Stimulated activated CD8-positive, alpha-beta memory T cell treated with anti-CD3 and anti-CD28 coated beads, Interleukin-12 subunit alpha, Interleukin-12 subunit beta, amount 100 ng/mL, for 24 hours (primary cell): ENCODE measurements around the gene AP4S1.
"Not testable (repeated sequence)": the region's sequence is repeated elsewhere in the genome, so short reads cannot be mapped to it uniquely, and the experiment has no call there.

ENCODE experiments used
- DNase-seq: peaks from one replicate; pipeline ENCODE4 v3.0.0-alpha.2; 2020; ENCODE audit errors: extremely low read depth

The AP4S1 gene

DNA sequence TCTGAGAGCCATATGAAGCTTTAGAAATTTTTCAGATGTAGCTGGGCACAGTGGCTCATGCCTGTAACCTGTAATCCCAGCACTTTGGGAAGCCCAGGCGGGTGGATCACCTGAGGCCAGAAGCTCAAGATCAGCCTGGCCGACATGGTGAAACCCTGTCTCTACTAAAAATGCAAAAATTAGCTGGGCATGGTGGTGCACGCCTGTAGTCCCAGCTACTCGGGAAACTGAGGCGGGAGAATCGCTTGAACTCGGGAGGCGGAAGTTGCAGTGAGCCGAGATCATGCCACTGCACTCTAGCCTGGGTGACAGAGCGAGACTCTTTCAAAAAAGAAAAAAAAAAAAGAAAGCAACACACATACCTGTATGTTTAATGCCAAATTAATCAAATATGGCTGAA, 17.4 kb downstream of the AP4S1 start:
- not testable (repeated sequence) for DNase-seq

DNA sequence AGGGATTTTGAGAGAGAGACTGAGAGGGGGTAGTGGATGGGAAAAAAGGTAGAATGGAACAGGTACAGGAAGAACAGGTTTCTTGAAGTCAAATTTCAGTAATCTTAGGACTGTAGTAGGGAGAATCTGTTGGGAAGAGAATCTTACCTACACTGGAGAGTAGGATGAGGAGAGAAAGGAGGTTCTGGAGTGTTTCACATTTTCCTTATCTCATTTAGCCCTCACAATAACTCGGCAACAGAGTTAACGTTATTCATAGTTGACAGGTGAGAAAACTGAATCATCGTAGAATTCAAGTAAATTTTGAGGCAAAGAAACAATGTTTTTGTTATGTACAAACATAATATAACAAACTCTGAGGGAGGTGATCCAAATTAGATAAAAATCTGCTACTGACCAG, 17.9 kb downstream of the AP4S1 start:
- no peak for DNase-seq

DNA sequence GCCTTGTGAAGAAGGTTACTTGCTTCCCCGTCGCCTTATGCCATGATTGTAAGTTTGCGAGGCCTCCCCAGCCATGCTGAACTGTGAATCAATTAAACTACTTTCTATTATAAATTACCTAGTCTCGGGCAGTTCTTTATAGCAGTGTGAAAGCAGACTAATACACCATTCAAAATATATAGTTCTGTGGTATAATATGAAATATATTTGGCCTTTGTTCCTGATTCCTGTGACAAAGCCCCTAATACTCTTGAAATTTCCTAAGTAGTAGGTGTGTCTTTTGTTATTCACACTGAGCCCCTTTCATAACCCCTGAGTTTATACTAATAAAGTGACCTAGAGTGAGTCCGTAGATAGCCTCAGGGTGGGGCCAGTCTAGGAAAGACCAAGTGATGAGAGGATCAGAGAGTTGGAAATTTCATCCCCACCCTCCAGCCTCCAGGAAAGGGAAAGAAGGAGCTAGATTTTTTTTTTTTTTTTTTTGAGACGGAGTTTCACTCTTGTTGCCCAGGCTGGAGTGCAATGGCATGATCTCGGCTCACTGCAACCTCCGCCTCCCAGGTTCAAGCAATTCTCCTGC, 20.1 kb downstream of the AP4S1 start:
- DNase-seq: no peak

DNA sequence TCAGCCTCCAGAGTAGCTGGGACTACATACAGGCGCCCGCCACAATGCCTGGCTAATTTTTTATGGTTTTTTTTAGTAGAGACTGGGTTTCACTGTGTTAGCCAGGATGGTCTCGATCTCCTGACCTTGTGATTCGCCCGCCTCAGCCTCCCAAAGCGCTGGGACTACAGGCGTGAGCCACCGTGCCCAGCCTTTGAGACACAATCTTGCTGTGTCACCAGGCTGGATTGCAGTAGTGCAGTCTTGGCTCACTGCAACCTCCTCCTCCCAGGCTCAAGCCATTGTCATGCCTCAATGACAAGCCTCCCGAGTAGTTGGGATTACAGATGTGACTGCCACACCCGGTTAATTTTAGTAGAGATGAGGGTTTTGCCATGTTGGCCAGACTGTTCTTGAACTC, 22.1 kb downstream of the AP4S1 start:
- no peak for DNase-seq

DNA sequence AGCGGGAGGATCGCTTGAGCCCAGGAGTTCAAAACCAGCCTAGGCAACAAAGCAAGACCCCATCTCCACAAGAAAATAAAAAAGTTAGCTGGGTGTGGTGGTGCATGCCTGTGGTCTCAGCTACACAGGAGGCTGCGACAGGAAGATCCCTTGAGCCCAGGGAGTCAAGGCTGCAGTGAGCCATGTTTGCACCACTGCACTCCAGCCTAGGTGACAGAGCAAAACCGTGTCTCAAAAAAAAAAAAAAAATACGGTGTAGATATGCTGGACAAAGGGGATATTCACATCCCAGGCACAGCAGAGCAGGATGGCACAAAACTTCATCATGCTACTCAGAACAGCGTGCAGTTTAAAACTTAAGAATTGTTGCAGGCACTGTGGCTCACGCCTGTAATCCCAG, 25.6 kb downstream of the AP4S1 start:
- DNase-seq: no peak

DNA sequence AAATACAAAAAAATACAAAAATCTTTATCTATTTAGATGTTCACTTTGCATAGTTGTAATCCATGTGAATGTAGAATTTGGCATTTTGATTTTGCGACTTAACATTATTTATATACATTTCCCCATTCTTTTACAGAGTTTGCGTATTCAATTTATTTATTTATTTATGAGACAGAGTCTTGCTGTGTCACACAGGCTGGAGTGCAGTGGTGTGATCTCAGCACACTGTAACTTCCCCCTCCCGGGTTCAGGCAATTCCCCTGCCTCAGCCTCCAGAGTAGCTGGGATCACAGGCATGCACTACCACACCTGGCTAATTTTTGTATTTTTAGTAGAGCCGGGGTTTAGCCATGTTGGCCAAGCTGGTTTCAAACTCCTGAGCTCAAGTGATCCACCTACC, 26.1 kb downstream of the AP4S1 start:
- DNase-seq: no peak

DNA sequence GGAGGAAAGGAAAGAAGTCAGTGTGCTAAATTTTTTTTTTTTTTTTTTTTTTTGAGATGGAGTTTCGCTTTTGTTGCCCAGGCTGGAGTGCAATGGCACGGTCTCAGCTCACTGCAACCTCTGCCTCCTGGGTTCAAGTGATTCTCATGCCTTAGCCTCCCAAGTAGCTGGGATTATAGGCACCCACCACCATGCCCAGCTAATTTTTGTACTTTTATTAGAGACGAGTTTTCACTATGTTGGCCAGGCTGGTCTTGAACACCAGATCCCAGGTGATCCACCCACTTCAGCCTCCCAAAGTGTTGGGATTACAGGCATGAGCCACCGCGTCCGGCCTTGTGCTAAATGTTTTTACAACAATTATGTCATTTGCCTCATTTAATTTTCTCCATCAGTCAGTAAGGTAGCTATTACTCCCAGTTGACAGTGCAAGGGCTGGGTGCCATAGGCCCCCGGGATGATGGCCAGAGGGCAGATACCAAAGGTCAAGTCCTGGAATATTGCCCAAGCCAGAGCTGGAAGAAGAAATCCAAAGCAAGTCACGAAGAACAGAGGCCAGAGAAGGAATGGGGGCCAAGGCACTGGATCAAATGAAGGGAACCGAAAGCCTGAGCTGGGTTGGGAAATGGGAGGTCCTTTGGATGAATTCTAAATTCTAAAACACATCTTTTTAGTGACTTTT, 27.6 kb downstream of the AP4S1 start:
- DNase-seq: not testable (repeated sequence)

DNA sequence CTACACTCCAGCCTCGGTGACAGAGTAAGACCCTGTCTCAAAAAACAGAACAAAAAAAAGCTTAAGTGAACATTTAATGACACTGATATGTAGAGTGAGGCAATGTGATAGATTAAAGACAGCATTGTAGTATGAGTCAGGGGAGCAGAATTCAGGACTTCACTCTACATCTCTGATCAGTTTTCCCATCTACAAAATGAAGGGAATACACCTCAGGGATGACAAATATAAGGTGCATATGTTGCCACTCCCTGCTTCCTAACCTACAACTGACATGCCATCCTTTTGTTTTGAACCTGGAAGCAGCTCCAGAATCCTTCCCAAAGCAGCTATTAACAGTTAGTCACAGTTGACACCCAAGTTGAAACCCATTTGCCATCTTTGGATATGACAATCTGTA, 31.6 kb downstream of the AP4S1 start:
- DNase-seq: no peak

DNA sequence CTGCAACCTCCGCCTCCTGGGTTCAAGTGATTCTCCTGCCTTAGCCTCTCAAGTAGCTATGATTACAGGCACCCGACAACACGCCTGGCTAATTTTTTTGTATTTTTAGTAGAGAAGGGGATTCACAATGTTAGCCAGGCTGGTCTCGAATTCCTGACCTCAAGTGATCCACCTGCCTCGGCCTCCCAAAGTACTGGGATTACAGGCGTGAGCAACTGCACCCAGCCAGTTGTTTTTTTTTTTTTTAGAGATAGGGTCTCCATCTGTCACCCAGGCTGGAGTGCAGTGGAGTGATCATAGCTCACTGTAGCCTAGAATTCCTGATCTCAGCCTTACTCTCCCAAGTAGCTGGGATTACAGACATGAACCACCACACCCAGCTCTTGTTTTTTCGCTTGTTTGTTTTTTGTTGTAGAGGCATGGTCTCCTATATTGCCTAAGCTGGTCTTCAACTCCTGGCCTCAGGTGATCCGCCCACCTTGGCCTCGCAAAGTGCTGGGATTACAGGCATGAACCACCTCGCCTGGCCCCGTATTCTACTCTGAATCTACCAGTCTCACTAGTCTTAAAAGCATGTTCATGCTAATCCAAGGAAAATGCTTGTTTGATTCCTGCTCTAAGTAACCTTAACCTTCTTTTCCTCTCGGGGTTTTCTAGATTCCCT, 32.4 kb downstream of the AP4S1 start:
- no peak for DNase-seq

DNA sequence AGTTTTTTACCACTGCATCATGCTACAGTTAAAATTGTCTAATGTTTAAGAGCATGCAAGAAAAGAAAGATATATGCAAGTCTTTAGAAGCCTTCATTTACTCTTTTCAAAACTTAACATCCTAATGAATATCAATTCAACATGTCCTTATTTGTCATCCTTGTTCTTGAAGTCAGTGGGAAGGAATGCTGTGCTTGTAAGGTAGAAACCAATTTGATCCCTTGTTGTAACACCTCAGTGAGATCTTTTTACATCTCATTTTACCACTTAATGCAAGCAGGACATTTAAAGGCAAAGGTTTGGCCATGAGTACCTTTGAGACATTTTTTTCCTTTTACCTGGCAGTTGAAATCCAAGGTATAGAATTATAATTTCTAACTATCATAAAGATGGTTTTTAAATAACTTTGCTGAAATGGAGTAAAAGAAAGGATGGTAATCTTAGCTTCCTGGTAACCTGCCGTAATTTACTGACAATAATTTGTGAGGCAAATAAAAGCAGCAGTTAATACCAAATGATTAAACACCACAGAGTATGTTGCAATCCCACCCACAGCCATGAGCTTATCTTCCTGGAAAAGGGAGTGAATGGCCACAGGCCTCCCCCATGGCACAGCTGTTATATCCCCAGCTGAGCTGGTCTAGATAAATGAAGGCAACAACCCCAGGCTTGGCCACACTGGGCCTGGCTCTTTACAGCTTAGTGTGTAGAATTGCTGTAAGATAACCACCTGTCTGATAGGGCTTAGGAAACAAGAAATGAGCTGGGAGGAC, 33.9 kb downstream of the AP4S1 start:
- DNase-seq: no peak

DNA sequence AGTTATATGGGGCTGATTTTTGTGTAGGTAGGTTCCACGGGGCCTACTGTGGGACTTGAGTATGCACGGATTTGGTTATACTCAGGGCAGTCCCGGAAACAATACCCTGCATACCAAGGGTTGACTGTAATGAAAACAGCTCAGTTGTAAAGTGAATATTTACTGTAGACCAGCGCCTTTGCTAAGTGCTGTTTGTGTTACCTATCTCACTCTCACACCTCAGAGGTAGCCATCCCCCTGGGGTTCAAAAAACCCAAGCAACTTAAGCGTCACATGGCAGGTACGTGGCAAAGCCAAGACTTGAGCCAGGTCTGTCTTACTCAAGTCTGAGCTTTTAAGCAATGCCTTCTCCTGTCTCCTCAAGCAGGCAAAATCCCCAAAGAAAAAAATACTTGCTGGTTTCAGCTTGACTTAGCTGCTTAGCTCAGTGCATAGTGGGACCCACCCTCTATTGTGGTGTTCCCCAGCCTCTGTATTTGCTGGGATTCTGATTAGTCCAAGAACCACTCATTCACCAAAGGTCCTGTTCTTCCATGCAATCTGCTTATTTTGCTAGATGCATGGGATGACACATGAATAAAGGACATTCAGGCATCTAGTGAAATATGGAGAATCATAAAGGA, 34.9 kb downstream of the AP4S1 start:
- no peak for DNase-seq

DNA sequence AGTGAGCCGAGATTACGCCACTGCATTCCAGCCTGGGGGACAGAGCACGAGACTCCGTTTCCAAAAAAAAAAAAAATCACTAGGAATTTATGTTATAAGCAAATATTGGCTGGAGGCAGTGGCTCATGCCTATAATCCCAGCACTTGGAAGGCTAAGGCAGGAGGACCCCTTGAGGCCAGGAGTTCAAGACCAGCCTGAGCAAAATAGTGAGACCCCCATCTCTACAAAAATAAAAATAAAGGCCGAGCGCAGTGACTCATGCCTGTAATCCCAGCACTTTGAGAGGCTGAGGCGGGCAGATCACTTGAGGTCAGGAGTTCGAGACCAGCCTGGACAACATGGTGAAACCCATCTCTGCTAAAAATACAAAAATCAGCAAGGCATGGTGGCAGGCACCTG, 37.5 kb downstream of the AP4S1 start:
- DNase-seq: not testable (repeated sequence)

DNA sequence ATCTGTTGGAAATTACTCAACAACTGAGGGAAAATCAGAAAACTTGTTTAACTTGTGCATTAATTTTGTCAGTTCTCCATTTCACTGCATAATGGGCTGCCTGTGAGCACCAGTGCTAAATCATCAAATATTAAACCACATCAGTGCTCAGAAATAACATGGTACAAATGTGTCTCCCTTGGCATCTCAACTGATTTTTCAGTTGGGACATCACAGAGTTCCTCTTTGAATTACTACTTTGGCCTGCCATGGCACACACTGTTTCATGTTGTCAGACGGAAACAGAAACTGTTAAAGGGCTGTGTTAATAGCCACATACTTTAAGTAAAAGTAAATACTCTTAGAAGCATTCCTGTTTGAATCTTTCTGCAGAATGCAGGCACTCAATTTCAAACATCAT, 42.8 kb downstream of the AP4S1 start:
- DNase-seq: no peak

DNA sequence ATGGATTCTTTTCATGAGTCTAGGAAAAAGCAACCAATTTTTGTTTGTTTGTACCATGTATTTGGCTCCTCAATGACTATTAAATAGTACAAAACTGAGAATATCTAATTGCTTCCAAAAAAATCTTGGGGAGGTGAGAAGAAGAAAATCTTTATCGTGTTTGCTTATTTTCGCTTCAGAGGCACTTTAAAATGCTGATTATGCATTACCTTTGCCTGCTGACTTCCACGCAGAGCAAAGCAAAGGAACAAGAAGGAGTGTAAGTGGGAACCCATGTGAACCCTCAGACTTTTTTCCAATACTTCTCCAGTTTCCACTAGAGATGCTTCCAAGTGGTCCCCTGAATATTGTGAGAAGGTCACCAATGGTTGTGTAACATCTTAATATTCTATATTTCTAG, 43.9 kb downstream of the AP4S1 start:
- DNase-seq: no peak

DNA sequence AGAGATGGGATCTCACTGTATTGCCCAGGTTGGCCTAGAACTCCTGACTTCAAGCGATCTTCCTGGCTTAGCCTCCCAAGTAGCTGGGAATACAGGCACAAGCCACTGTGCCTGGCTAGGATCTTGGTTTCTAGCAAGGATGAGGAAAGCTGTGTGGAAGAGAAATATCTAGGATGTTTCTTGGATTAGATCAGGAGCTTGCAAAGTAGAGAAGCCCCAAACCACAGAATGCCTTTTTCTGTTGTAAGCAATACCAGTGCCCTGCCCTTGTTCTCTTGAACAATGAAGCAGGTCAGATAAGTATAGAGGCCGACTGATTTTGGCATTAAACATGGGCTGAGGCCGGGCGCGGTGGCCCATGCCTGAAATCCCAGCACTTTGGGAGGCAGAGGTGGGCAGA, 45.0 kb downstream of the AP4S1 start:
- no peak for DNase-seq

DNA sequence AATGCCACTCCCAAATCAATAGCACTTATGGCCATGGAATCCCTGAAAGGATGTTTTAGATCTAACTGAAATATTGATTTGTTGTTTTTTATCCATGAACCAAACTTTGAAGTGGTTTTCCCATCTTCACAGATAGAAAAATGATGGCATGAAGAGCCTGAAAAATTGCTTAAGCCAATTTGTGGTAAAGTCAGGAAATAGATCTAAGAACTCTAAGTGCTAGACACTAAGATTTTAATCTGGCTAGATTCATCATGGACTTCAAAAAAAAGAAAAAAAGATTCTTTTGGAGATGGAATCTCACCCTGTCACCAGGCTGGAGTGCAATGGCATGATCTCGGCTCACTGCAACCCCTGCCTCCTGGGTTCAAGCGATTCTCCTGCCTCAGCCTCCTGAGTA, 45.7 kb downstream of the AP4S1 start:
- DNase-seq: no peak

DNA sequence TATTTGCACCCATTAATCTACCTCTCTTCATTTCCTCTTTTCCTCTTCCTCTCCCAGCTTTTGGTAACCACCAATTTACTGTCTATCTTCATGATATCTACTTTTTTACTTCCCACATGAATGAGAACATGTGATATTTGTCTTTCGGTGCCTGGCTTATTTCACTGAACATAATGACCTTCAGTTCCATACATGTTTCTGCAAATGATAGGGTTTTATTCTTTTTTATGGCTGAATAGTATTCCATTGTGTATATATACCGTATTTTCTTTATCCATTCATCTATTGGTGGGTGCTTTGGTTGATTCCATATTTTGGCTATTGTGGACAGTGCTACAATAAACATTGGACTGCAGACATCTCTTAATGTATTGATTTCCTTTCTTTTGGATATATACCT, 49.7 kb downstream of the AP4S1 start:
- no peak for DNase-seq

DNA sequence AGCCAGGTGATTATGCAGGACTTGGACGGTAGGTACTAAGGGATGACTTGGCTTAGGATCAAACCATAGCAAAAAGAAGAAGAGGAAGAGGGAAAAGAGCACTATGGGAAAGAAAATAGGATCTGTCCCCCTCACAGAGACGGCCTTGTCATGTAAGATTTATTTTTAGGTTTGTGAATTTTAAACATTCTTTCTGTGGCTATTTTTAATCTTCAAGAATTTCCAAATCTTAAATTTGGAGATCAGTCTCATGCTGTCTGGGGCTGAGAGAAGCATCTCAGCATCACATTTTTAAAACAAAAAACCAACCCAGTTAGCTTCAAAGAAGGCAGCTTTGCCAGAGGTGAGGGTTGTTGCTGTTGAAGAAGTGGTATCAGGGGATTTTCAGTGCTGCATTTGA, 53.3 kb downstream of the AP4S1 start:
- no peak for DNase-seq

DNA sequence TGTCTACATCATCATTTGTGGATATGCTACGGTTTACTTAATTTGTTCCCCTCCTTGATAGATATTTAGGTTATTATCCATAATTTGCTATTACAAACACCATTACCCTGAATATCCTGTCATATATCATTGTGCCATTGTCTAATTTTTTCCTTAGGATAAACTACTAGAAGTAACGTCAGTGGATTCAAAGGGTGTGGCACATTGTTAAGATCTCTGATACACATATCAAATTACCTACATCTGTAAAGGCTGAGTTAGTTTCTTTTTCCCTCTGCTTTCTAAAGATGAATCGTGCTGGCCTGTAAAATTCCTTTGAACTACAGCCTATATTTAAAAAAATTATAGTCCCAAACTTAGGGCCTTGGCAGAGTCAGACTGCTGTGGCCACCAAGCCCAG, 54.6 kb downstream of the AP4S1 start:
- no peak for DNase-seq

DNA sequence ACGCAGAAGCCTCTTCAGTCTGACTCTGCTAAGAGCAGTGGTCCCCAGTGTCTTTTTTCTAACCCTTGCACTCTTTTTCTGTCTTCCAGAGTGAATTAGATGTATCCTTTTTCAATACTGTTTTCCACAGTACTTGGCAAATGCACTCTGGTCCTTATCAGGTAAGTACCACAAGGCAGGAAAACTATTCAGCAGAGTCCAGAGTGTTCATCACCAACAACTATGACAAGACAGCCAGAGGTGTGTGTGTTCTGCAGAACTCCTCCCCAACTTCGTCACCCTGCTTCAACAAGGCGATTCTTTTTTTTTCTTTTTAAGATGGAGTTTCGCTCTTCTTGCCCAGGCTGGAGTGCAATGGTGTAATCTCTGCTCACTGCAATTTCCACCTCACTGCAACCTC, 55.0 kb downstream of the AP4S1 start:
- no peak for DNase-seq

DNA sequence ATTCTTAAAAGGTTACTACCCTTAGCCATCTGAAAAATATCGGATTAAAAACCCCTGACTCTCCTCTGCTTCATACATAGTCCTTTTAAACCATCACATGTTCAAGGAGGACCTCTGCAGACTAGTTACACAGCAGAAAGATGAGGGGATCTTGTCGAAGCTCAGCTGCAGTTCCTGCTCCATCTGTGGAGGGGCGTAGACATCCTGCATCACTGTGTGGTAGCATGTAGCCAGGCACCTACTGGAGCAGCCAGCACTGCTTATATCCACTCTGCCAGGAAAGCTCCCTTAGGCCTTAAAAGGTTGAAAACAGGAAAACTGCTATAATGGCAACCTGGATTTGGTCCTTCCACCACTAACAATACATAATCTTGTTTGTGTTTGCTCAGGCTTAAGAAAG, 58.3 kb downstream of the AP4S1 start:
- no peak for DNase-seq

DNA sequence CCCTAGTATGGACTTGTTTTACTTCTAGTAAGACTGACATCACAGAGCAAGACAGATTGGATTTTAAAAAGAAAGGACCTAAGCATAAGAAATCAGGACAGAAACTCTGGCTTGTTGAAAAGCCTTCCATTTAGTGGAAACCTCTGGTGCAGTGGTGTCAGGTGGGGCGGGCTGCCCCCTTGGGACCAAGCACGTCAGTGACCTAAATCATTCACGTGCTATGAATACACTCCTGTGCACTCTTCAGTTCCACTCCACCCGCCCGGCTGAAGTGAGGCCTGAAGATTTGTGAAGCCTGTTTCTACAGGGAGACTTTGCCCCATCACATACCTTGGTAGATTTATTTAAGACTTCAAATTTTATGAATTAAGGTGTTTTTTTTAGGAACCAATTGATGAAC, 58.9 kb downstream of the AP4S1 start:
- DNase-seq: no peak
